Heart left ventricle (tissue), 16 donors: ENCODE measurements around the gene IDI2. TPM values are rescaled to one million over a fixed set of nuclear protein-coding genes. Genes with fewer than 3 reads are reported as not detected.

Experiments used
- ATAC-seq, 4 donors: fragments of 200-7000 bp; cut with Tn5 transposase; one replicate each; pipeline ENCODE4 v1.9.1; 2020 to 2022; ENCODE audit warnings: moderate library complexity in 4 of 4, mild to moderate bottlenecking in 3 of 4, moderate number of reproducible peaks in 1 of 4
- DNase-seq, 5 donors: peaks; one replicate each; pipeline ENCODE4 v3.0.0-alpha.2; 2020
- H3K27ac ChIP-seq, 12 donors: fragments of 200-600 bp; sonication (generic) in 4 of 12; one replicate each; pipeline versions ENCODE4 v1.5.0 to v1.8.0; 2016 to 2022; ENCODE audit warnings: mild to moderate bottlenecking in 2 of 12
- H3K27me3 ChIP-seq, 9 donors: fragments of 200-600 bp; sonication (generic) in 2 of 9; one replicate each; pipeline versions ENCODE4 v1.5.1 to v1.8.0; 2016 to 2022; ENCODE audit warnings: mild to moderate bottlenecking in 3 of 9
- H3K36me3 ChIP-seq, 9 donors: fragments of 200-600 bp; sonication (generic) in 2 of 9; one replicate each; pipeline versions ENCODE4 v1.5.0 to v1.8.0; 2018 to 2022; ENCODE audit warnings: mild to moderate bottlenecking in 2 of 9
- H3K4me1 ChIP-seq, 12 donors: fragments of 200-600 bp; sonication (generic) in 4 of 12; one replicate each; pipeline versions ENCODE4 v1.5.0 to v1.8.0; 2016 to 2022; ENCODE audit warnings: mild to moderate bottlenecking in 3 of 12
- H3K4me3 ChIP-seq, 12 donors: fragments of 200-600 bp; sonication (generic) in 4 of 12; one replicate each; pipeline versions ENCODE4 v1.5.0 to v1.8.0; 2017 to 2022; ENCODE audit warnings: mild to moderate bottlenecking in 9 of 12, moderate library complexity in 4 of 12
- H3K9me3 ChIP-seq, 12 donors: fragments of 200-600 bp; sonication (generic) in 4 of 12; one replicate each; pipeline versions ENCODE4 v1.5.0 to v1.8.0; 2016 to 2022; ENCODE audit warnings: mild to moderate bottlenecking in 1 of 12
- CTCF ChIP-seq, 12 donors: fragments of 200-600 bp; sonication (generic) in 4 of 12; IDR thresholded peaks; one replicate each; pipeline versions ENCODE4 v1.5.0 to v1.8.0; 2018 to 2022; ENCODE audit warnings: antibody characterized with exemption in 12 of 12, mild to moderate bottlenecking in 5 of 12
- POLR2A ChIP-seq, 2 donors: fragments of 450-650 bp; IDR thresholded peaks; one replicate each; pipeline ENCODE4 v1.6.1; 2017; ENCODE audit warnings: antibody characterized with exemption in 2 of 2, mild to moderate bottlenecking in 2 of 2, moderate library complexity in 2 of 2
- WGBS, 4 donors: extraction: QIAGEN DNeasy Blood & Tissue Kit in 2 of 4; methylation state at CpG; one replicate each; pipeline versions ENCODE4 v1.1.5 to v1.1.7; 2013 to 2018; 5-methylcytosine and 5-hydroxymethylcytosine counted together
- intact Hi-C, 10 donors: fragments of 100-400 bp; cut with DNase I; formaldehyde crosslinking; loops; one replicate each; pipeline versions ENCODE4 v1.11.1 to v1.14.2; 2022
- polyA plus RNA-seq, 2 donors: library from polyadenylated mRNA; stranded (reverse); fragments of 200-250 nt; gene quantifications; one replicate each; pipeline ENCODE4 v1.2.3, GENCODE V29; 2013
- total RNA-seq, 9 donors: library from RNA; depleted of rRNA in 2 of 9; stranded (reverse); fragments of >200 nt in 2 of 9; fragmentation: NEBNext Ultra II Directional in 3 of 9; extraction: Animal tissue kit (Norgen Biotek cat#: 25700) in 3 of 9; gene quantifications; one replicate each; pipeline versions ENCODE4 v1.1.0 to v1.2.4, GENCODE V29; 2016 to 2023
- donor health status: ischemic (EF 13 %, LVEDD 7.1; RV severe dilation, severe dysfunction).
- donor health status: healthy with polysubstance abuse.
- donor health status: DM: no; HTN: yes; CAD: no.
- donor health status: DM: no; HTN: no; CAD: no.
- donor health status: ischemic (EF 25% LVEDD 6.9; RV normal size, moderate dysfunction).
- donor health status: ischemic (EF 25% LVEDD 5.7; RV mildly dilated, moderate dysfunction).
- donor health status: healthy.
- donor health status: DM: yes; HTN: yes; CAD: no.
- donor health status: ischemic (EF 35%, LVEDD 5.7; RV mildly dilated, moderate dysfunction).
- donor health status: nonischemic (EF 11% LVEDD 7.7; RV severe dilation, severe dysfunction).
- donor health status: DM: yes; HTN: yes; CAD: no.
- donor health status: PGD.
- donor health status: ischemic (EF 29% LVEDD 5.4; RV normal size, mild dysfunction).
- donor health status: nonischemic (EF 23%, LVEDD 6.1; RV moderate dilation, normal function).

The IDI2 gene
- total and polyA plus RNA-seq, 11 donors: 0.18 to 0.72 (median 0.28) TPM; not detected in 4

GRCh38 chr10:1061930-1062774 is 36.5 kb upstream of the IDI2 start:
- intact Hi-C loops: no loop called here
- Histone ChIP-seq H3K36me3 (peaks cover 0 to 24% (median 6%) of the 10 kb centered on the region in 9 donors), H3K27me3 (no peaks in the 10 kb centered on the region)

GRCh38 chr10:1059902-1060301 is 34.2 kb upstream of the IDI2 start:
- WGBS, 4 donors: 90 to 96% (median 92%) methylated on average over 8 of the region's 8 CpGs
- Histone ChIP-seq H3K27ac (no peak overlapping the region), H3K4me1 (peaks cover 0 to 74% (median 44%) of the 10 kb centered on the region in 12 donors), H3K9me3 (no peaks in the 10 kb centered on the region), H3K36me3 (peaks cover 0 to 24% (median 6%) of the 10 kb centered on the region in 9 donors), H3K27me3 (no peaks in the 10 kb centered on the region), H3K4me3 (no peak overlapping the region)
- DNase-seq (no peak), ATAC-seq (no peak)
- TF ChIP-seq POLR2A (IDR thresholded peaks at IDR 0.05) (no peak), CTCF (IDR thresholded peaks at IDR 0.05) (no peak)
- intact Hi-C loops: loop anchor here in 2 of 10 donors (5.0 kb wide), 2 partner anchors 73 to 128 kb away; partner anchors contain the start of genes GTPBP4 (in 1 of the 2) and LARP4B (in 1 of the 2)

More at GRCh38 chr10:1061930-1062774, 36.5 kb upstream of the IDI2 start:
- Histone ChIP-seq H3K27ac (peak overlapping the region in 1 of 12 donors; percentile 73), H3K4me1 (peaks cover 0 to 64% (median 35%) of the 10 kb centered on the region in 12 donors), H3K4me3 (no peak overlapping the region), H3K9me3 (no peaks in the 10 kb centered on the region)
- TF ChIP-seq CTCF (IDR thresholded peaks at IDR 0.05) (no peak), POLR2A (IDR thresholded peaks at IDR 0.05) (no peak)
- DNase-seq: no peak
- WGBS, 4 donors: 73 to 77% (median 75%) methylated on average over 7 of the region's 7 CpGs
- no peak for ATAC-seq

- ATAC-seq (peak; percentile 44 to 77 (median 70)), DNase-seq (peak in 3 of 5 donors; percentile 40 to 75 (median 61))
- 38 to 48% (median 42%) methylated on average over 7 of the region's 7 CpGs for WGBS, 4 donors
- TF ChIP-seq POLR2A (IDR thresholded peaks at IDR 0.05) (no peak), CTCF (IDR thresholded peaks at IDR 0.05) (no peak)
- Histone ChIP-seq H3K9me3 (no peaks in the 10 kb centered on the region), H3K36me3 (peaks cover 0 to 28% (median 11%) of the 10 kb centered on the region in 9 donors), H3K27ac (peak overlapping the region; percentile 37 to 100 (median 98)), H3K4me3 (peak overlapping the region in 10 of 12 donors; percentile 68 to 99 (median 93)), H3K27me3 (no peaks in the 10 kb centered on the region), H3K4me1 (peaks cover 0 to 81% (median 48%) of the 10 kb centered on the region in 12 donors)
- intact Hi-C loops: loop anchor here in 2 of 10 donors (5.0 kb wide), 2 partner anchors 71 to 126 kb away; partner anchors contain the start of genes GTPBP4 (in 1 of the 2) and LARP4B (in 1 of the 2)
Observed at GRCh38 chr10:1058017-1058416, 32.4 kb upstream of the IDI2 start.

- Histone ChIP-seq H3K36me3 (peaks cover 0 to 35% (median 20%) of the 10 kb centered on the region in 9 donors), H3K4me1 (peaks cover 0 to 74% (median 43%) of the 10 kb centered on the region in 12 donors), H3K27ac (peak overlapping the region; percentile 37 to 100 (median 98)), H3K9me3 (no peaks in the 10 kb centered on the region), H3K27me3 (no peaks in the 10 kb centered on the region), H3K4me3 (peak overlapping the region; percentile 68 to 99 (median 92))
- no peak for TF ChIP-seq POLR2A (IDR thresholded peaks at IDR 0.05)
- no peak for TF ChIP-seq CTCF (IDR thresholded peaks at IDR 0.05)
- intact Hi-C loops: loop anchor here in 2 of 10 donors (5.0 kb wide), 2 partner anchors 70 to 125 kb away; partner anchors contain the start of genes GTPBP4 (in 1 of the 2) and LARP4B (in 1 of the 2)
- DNase-seq: no peak
- WGBS, 4 donors: 0 to 1% (median 1%) methylated on average over 26 of the region's 26 CpGs
- ATAC-seq: peak; percentile 5 to 47 (median 14)
Observed at GRCh38 chr10:1057106-1057657, 31.5 kb upstream of the IDI2 start.
